Measurements from ENCODE around the gene KLK5.
A peak's percentile ranks its signal among the peaks of the same experiment; 100 is the strongest.

KLK5 gene

GRCh38 chr19:50968716-50969412 lies 16.0 kb upstream of the KLK5 start:
- no peak for DNase-seq

- no peak for DNase-seq
Observed at GRCh38 chr19:50967929-50968715, 15.3 kb upstream of the KLK5 start.

GRCh38 chr19:50964266-50964665 lies 11.4 kb upstream of the KLK5 start:
- no peak for DNase-seq

GRCh38 chr19:50963381-50963780 lies 10.5 kb upstream of the KLK5 start:
- DNase-seq: no peak

- DNase-seq: no peak
Observed at GRCh38 chr19:50962245-50962644, 9.4 kb upstream of the KLK5 start.

GRCh38 chr19:50959731-50960500 lies 7.1 kb upstream of the KLK5 start:
- DNase-seq: no peak

- DNase-seq: no peak
Observed at GRCh38 chr19:50957587-50957986, 4.7 kb upstream of the KLK5 start.

- no peak for DNase-seq
Observed at GRCh38 chr19:50949861-50950260, 3.0 kb downstream of the KLK5 start.

- DNase-seq: no peak
Observed at GRCh38 chr19:50947123-50947522, 5.7 kb downstream of the KLK5 start.

GRCh38 chr19:50944795-50945194 lies 8.0 kb downstream of the KLK5 start:
- DNase-seq: no peak

GRCh38 chr19:50943074-50943828 lies 9.6 kb downstream of the KLK5 start:
- DNase-seq: no peak

- DNase-seq: no peak
Observed at GRCh38 chr19:50939596-50939995, 13.2 kb downstream of the KLK5 start.

GRCh38 chr19:50933640-50934039 lies 19.2 kb downstream of the KLK5 start:
- no peak for DNase-seq

- no peak for DNase-seq
Observed at GRCh38 chr19:50932690-50933083, 20.2 kb downstream of the KLK5 start.

- no peak for DNase-seq
Observed at GRCh38 chr19:50932018-50932689, 20.7 kb downstream of the KLK5 start.

GRCh38 chr19:50931023-50931422 lies 21.8 kb downstream of the KLK5 start:
- DNase-seq: no peak

GRCh38 chr19:50928831-50929230 lies 24.0 kb downstream of the KLK5 start:
- no peak for DNase-seq

- no peak for DNase-seq
Observed at GRCh38 chr19:50926144-50926543, 26.7 kb downstream of the KLK5 start.

GRCh38 chr19:50925734-50926133 lies 27.1 kb downstream of the KLK5 start:
- no peak for DNase-seq

- no peak for DNase-seq
Observed at GRCh38 chr19:50924586-50924985, 28.3 kb downstream of the KLK5 start.

GRCh38 chr19:50922317-50922853 lies 30.5 kb downstream of the KLK5 start:
- peak; percentile 68 for DNase-seq
